Loucy (cell line): Measurements from ENCODE around the gene MAP4K5.

ENCODE experiments used
- EZH2phosphoT487 ChIP-seq: fragments of 200-600 bp; IDR thresholded peaks from 2 replicates; pipeline ENCODE4 v1.6.1; 2018; ENCODE audit warnings: antibody characterized with exemption, mild to moderate bottlenecking, moderate library complexity, borderline replicate concordance
- TF ChIP-seq, protein P1 (sequence below): fragments of 200-600 bp; sonication (generic); conservative IDR thresholded peaks from 2 replicates; pipeline ENCODE4 v1.5.1; 2014; ENCODE audit warnings: mild to moderate bottlenecking, antibody characterized with exemption, low read length

DNA sequence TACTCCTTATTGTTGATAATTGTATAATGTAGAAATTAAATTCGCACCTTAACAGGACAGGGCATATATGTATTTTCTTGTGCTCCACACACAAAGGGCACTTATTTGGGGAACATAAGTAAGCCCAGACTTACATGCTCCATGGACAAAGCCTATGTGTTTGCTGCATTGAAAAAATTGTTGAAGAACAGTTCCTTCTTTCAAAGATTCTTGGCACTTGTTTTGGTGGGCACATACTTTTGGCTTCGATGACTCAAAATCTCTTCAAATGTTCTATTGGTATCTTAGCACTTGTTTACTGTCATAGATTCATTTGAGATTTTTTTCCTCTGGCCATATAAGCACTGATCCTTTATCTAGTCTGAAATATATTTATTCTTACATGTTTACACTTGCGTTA is 1.4 kb upstream of the MAP4K5 start:
- TF ChIP-seq, protein P1, sequence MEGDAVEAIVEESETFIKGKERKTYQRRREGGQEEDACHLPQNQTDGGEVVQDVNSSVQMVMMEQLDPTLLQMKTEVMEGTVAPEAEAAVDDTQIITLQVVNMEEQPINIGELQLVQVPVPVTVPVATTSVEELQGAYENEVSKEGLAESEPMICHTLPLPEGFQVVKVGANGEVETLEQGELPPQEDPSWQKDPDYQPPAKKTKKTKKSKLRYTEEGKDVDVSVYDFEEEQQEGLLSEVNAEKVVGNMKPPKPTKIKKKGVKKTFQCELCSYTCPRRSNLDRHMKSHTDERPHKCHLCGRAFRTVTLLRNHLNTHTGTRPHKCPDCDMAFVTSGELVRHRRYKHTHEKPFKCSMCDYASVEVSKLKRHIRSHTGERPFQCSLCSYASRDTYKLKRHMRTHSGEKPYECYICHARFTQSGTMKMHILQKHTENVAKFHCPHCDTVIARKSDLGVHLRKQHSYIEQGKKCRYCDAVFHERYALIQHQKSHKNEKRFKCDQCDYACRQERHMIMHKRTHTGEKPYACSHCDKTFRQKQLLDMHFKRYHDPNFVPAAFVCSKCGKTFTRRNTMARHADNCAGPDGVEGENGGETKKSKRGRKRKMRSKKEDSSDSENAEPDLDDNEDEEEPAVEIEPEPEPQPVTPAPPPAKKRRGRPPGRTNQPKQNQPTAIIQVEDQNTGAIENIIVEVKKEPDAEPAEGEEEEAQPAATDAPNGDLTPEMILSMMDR: no peak
- TF ChIP-seq EZH2phosphoT487: no peak
